ENCODE results near the gene TLCD1. TPM values are rescaled to one million over a fixed set of nuclear protein-coding genes. Genes with fewer than 3 reads are reported as not detected.
A peak's percentile ranks its signal among the peaks of the same experiment; 100 is the strongest.
"Not testable (repeated sequence)": the region's sequence is repeated elsewhere in the genome, so short reads cannot be mapped to it uniquely, and the experiment has no call there.

The TLCD1 gene
- total RNA-seq, 2 donors from 2014 or later: 1.1 to 1.4 TPM

GRCh38 chr17:28729950-28730330 lies 3.9 kb upstream of the TLCD1 start:
- Mint-ChIP-seq H3K36me3 (ENCODE audit: low read depth) (peaks cover 2% of the 10 kb centered on the region), H3K27ac (no peak overlapping the region), H3K4me3 (no peak overlapping the region), H3K4me1 (peaks cover 33% of the 10 kb centered on the region), H3K27me3 (no peaks in the 10 kb centered on the region)
- no peak for ATAC-seq
- no peaks in the 10 kb centered on the region for H3K9me3 ChIP-seq (ENCODE audit: control insufficient read depth, low read length, poor library complexity, severe bottlenecking)
- DNase-seq: no peak

- peak within 1 kb of the TSS; percentile 97 for H3K4me3 Mint-ChIP-seq
- DNase-seq (peak; percentile 94 to 97 (median 96)), ATAC-seq (peak; percentile 74)
- peaks cover 5% of the 10 kb centered on the region for H3K36me3 Mint-ChIP-seq (ENCODE audit: low read depth)
- no peaks in the 10 kb centered on the region for H3K27me3 Mint-ChIP-seq
- H3K4me1 Mint-ChIP-seq: peaks cover 42% of the 10 kb centered on the region
- peaks cover 3% of the 10 kb centered on the region for H3K9me3 ChIP-seq (ENCODE audit: control insufficient read depth, low read length, poor library complexity, severe bottlenecking)
- peak within 1 kb of the TSS; percentile 100 for H3K27ac Mint-ChIP-seq
Observed at GRCh38 chr17:28728364-28729200, 2.5 kb upstream of the TLCD1 start, which contains the start of gene NEK8. Gene NEK8, plus strand, starts transcription at chr17:28728788. Its CDS starts 26 bp downstream, at chr17:28728814.

- Mint-ChIP-seq H3K4me1 (peaks cover 50% of the 10 kb centered on the region), H3K36me3 (ENCODE audit: low read depth) (peaks cover 3% of the 10 kb centered on the region), H3K27me3 (no peaks in the 10 kb centered on the region), H3K4me3 (peak overlapping the region; percentile 97), H3K27ac (peak overlapping the region; percentile 100)
- peaks cover 3% of the 10 kb centered on the region for H3K9me3 ChIP-seq (ENCODE audit: control insufficient read depth, low read length, poor library complexity, severe bottlenecking)
- ATAC-seq: peak; percentile 44
- peak; percentile 80 to 91 (median 85) for DNase-seq
Observed at GRCh38 chr17:28726627-28727491, 826 bp upstream of the TLCD1 start.

- peak in 1 of 3 donors; percentile 22 for DNase-seq
- H3K9me3 ChIP-seq (ENCODE audit: control insufficient read depth, low read length, poor library complexity, severe bottlenecking): peaks cover 3% of the 10 kb centered on the region
- Mint-ChIP-seq H3K4me3 (peak overlapping the region; percentile 97), H3K36me3 (ENCODE audit: low read depth) (peaks cover 3% of the 10 kb centered on the region), H3K27me3 (no peaks in the 10 kb centered on the region), H3K4me1 (peaks cover 57% of the 10 kb centered on the region), H3K27ac (peak overlapping the region; percentile 86)
- ATAC-seq: no peak
Observed at GRCh38 chr17:28725660-28726225, 290 bp downstream of the TLCD1 start.

GRCh38 chr17:28725166-28725659 lies 820 bp downstream of the TLCD1 start:
- ATAC-seq (no peak), DNase-seq (no peak)
- peaks cover 62% of the 10 kb centered on the region for H3K4me1 Mint-ChIP-seq
- peaks cover 3% of the 10 kb centered on the region for H3K36me3 Mint-ChIP-seq (ENCODE audit: low read depth)
- peak overlapping the region; percentile 97 for H3K4me3 Mint-ChIP-seq
- no peaks in the 10 kb centered on the region for H3K27me3 Mint-ChIP-seq
- peak overlapping the region; percentile 86 for H3K27ac Mint-ChIP-seq
- H3K9me3 ChIP-seq (ENCODE audit: control insufficient read depth, low read length, poor library complexity, severe bottlenecking): peaks cover 3% of the 10 kb centered on the region

DNA sequence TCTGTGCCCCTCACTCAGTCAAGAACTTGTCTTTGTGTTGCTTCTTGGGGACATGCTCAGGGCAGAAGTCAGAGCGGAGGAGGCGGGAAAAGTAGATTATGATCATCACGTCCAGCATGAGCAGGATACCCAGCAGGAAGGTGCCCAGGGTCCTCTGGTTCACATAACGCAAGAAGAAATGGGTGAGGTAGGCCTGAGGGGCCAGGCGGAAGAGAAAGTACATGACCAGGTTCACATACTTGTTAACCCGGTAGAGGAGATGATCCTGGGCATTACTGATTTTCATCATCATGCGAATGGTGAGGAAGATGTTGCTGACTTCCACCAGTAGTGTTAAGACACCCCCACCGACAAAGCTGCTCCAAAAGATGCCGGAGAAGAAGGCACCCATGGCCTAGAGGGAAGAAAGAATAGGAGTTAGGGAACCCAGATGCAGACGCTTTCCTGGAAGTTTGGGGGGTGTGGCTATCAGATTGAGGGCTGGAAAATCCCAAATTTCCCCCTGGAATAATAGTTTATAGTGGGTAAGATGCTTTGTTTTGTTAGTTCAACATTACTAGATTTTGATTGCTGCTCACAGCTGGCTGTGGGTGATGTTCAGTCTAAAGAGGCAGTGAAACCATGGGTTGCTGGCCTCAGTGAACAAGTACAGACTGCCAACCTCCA lies 1.4 kb downstream of the TLCD1 start:
- Mint-ChIP-seq H3K4me3 (peak overlapping the region; percentile 97), H3K27ac (peak overlapping the region; percentile 86), H3K27me3 (no peaks in the 10 kb centered on the region), H3K36me3 (ENCODE audit: low read depth) (peaks cover 6% of the 10 kb centered on the region), H3K4me1 (peaks cover 62% of the 10 kb centered on the region)
- DNase-seq: no peak
- ATAC-seq: no peak
- peaks cover 3% of the 10 kb centered on the region for H3K9me3 ChIP-seq (ENCODE audit: control insufficient read depth, low read length, poor library complexity, severe bottlenecking)

GRCh38 chr17:28723836-28724499 lies 2.1 kb downstream of the TLCD1 start:
- peak overlapping the region; percentile 97 for H3K4me3 Mint-ChIP-seq
- H3K4me1 Mint-ChIP-seq: peaks cover 63% of the 10 kb centered on the region
- H3K27me3 Mint-ChIP-seq; DNase-seq; H3K9me3 ChIP-seq (ENCODE audit: control insufficient read depth, low read length, poor library complexity, severe bottlenecking); H3K36me3 Mint-ChIP-seq (ENCODE audit: low read depth); ATAC-seq: not testable (repeated sequence)
- peak overlapping the region; percentile 86 for H3K27ac Mint-ChIP-seq

- no peak for ATAC-seq
- Mint-ChIP-seq H3K4me3 (no peak overlapping the region), H3K4me1 (peaks cover 62% of the 10 kb centered on the region), H3K27me3 (no peaks in the 10 kb centered on the region), H3K27ac (no peak overlapping the region), H3K36me3 (ENCODE audit: low read depth) (peaks cover 6% of the 10 kb centered on the region)
- H3K9me3 ChIP-seq (ENCODE audit: control insufficient read depth, low read length, poor library complexity, severe bottlenecking): peaks cover 3% of the 10 kb centered on the region
- DNase-seq: no peak
Observed at GRCh38 chr17:28723159-28723835, 2.7 kb downstream of the TLCD1 start.

GRCh38 chr17:28722417-28723158 lies 3.4 kb downstream of the TLCD1 start:
- ATAC-seq (no peak), DNase-seq (no peak)
- Mint-ChIP-seq H3K36me3 (ENCODE audit: low read depth) (peaks cover 6% of the 10 kb centered on the region), H3K4me3 (peak overlapping the region; percentile 25), H3K27ac (peak overlapping the region; percentile 98), H3K27me3 (no peaks in the 10 kb centered on the region), H3K4me1 (peaks cover 58% of the 10 kb centered on the region)
- peaks cover 3% of the 10 kb centered on the region for H3K9me3 ChIP-seq (ENCODE audit: control insufficient read depth, low read length, poor library complexity, severe bottlenecking)

DNA sequence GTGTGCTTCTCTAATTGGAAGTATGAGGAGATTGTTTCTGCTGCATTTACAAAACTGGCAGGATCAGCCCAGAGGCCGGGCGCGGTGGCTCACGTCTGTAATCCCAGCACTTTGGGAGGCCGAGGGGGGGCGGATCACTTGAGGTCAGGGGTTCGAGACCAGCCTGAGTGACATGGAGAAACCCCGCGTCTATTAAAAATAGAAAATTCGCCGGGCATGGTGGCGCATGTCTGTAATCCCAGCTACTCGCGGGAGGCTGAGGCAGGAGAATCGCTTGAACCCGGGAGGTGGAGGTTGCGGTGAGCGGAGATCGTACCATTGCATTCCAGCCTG lies 5.1 kb downstream of the TLCD1 start:
- not testable (repeated sequence) for H3K36me3 Mint-ChIP-seq (ENCODE audit: low read depth)
- H3K4me1 Mint-ChIP-seq: peaks cover 52% of the 10 kb centered on the region

DNA sequence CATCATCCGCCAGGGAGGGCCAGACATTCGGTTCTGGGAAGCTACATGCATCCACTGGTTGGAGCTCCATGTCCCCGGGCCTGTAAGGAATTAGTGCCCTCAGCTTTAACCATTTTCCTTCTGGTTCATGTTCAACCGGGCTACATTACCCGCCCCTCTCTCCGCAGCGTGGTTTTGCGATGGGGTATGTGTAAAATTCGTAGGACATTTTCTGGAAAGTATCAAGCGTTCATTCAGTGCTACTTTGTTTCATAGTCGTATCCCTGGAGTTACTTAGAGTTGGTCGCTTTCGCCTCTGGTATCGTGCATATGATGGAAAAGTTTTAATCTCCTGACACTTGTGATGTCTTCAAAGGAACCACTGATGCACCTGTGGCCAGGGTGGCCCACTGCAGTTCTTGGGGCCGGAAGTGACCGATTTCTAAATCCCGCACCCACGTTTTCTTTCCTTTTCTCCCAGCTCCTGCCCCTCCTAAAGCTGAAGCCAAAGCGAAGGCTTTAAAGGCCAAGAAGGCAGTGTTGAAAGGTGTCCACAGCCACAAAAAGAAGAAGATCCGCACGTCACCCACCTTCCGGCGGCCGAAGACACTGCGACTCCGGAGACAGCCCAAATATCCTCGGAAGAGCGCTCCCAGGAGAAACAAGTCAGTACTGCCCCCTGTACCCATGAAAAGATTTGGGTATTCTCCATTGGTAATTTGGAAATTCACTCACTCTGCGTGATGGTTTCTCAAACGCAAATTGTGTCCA lies 5.6 kb downstream of the TLCD1 start:
- peaks cover 3% of the 10 kb centered on the region for H3K9me3 ChIP-seq (ENCODE audit: control insufficient read depth, low read length, poor library complexity, severe bottlenecking)
- Mint-ChIP-seq H3K4me3 (peak overlapping the region; percentile 98), H3K4me1 (peaks cover 48% of the 10 kb centered on the region), H3K36me3 (ENCODE audit: low read depth) (peaks cover 6% of the 10 kb centered on the region), H3K27me3 (peaks cover 4% of the 10 kb centered on the region), H3K27ac (peak overlapping the region; percentile 98)
- ATAC-seq: no peak
- no peak for DNase-seq

More for the DNA sequence above, 5.1 kb downstream of the TLCD1 start:
- Mint-ChIP-seq H3K27ac (peak overlapping the region; percentile 98), H3K4me3 (peak overlapping the region; percentile 98)
- DNase-seq; ATAC-seq; H3K27me3 Mint-ChIP-seq; H3K9me3 ChIP-seq (ENCODE audit: control insufficient read depth, low read length, poor library complexity, severe bottlenecking): not testable (repeated sequence)
